Astrocyte (in vitro differentiated cells and primary cell): ENCODE data around the gene IL1RAP. TPM values are rescaled to one million over a fixed set of nuclear protein-coding genes. Genes with fewer than 3 reads are reported as not detected.

ENCODE experiments used
- DNase-seq: peaks from one replicate; pipeline ENCODE4 v3.0.0-alpha.2; 2010; ENCODE audit warnings: low read depth
- FAIRE-seq: peaks from 2 replicates; lab custom pipeline; 2011; peaks lifted over from hg19 to GRCh38; lab: Jason Lieb, UNC
- H2AFZ ChIP-seq: 2 replicates; pipeline ENCODE4 v1.6.0; 2012; ENCODE audit warnings: low read depth, low read length, inconsistent platforms
- H3K27ac ChIP-seq: 2 replicates; pipeline ENCODE4 v1.5.1; 2011; ENCODE audit warnings: low read depth, low read length, inconsistent platforms
- H3K27me3 ChIP-seq: 2 replicates; pipeline ENCODE4 v1.6.0; 2011; ENCODE audit warnings: low read length, inconsistent platforms; ENCODE audit not compliant: insufficient read depth
- H3K36me3 ChIP-seq: 2 replicates; pipeline ENCODE4 v1.5.1; 2011; ENCODE audit warnings: low read length, inconsistent platforms; ENCODE audit not compliant: insufficient read depth
- H3K4me1 ChIP-seq: 2 replicates; pipeline ENCODE4 v1.5.1; 2011; ENCODE audit warnings: low read length, inconsistent platforms; ENCODE audit not compliant: insufficient read depth
- H3K4me2 ChIP-seq: 2 replicates; pipeline ENCODE4 v1.6.0; 2012; ENCODE audit warnings: low read length, inconsistent platforms
- H3K4me3 ChIP-seq: 2 replicates; pipeline ENCODE4 v1.5.1; 2011; ENCODE audit warnings: low read depth, mild to moderate bottlenecking, low read length, inconsistent platforms; ENCODE audit not compliant: insufficient read depth
- H3K79me2 ChIP-seq: 2 replicates; pipeline ENCODE4 v1.6.0; 2012; ENCODE audit warnings: mild to moderate bottlenecking, low read length, inconsistent platforms; ENCODE audit not compliant: insufficient read depth
- H3K9ac ChIP-seq: 2 replicates; pipeline ENCODE4 v1.6.0; 2012; ENCODE audit warnings: mild to moderate bottlenecking, low read length, inconsistent platforms
- H3K9me3 ChIP-seq: 2 replicates; pipeline ENCODE4 v1.5.1; 2012; ENCODE audit warnings: low read depth, mild to moderate bottlenecking, low read length, inconsistent platforms; ENCODE audit not compliant: insufficient read depth
- H4K20me1 ChIP-seq: 2 replicates; pipeline ENCODE4 v1.6.0; 2012; ENCODE audit warnings: low read length, inconsistent platforms; ENCODE audit not compliant: insufficient read depth
- H3K27ac Mint-ChIP-seq: one replicate; pipeline ENCODE4 v1.8.0; 2021; ENCODE audit warnings: mild to moderate bottlenecking, mixed read lengths; ENCODE audit not compliant: unreplicated experiment
- H3K27me3 Mint-ChIP-seq: one replicate; pipeline ENCODE4 v1.8.0; 2021; ENCODE audit warnings: low read depth, mixed read lengths; ENCODE audit not compliant: unreplicated experiment
- H3K36me3 Mint-ChIP-seq: one replicate; pipeline ENCODE4 v1.8.0; 2021; ENCODE audit warnings: low read depth, mixed read lengths; ENCODE audit not compliant: unreplicated experiment
- H3K4me1 Mint-ChIP-seq: one replicate; pipeline ENCODE4 v1.8.0; 2021; ENCODE audit warnings: low read depth, mixed read lengths; ENCODE audit not compliant: unreplicated experiment
- H3K4me3 Mint-ChIP-seq: one replicate; pipeline ENCODE4 v1.8.0; 2021; ENCODE audit warnings: mild to moderate bottlenecking, moderate library complexity, mixed read lengths; ENCODE audit not compliant: unreplicated experiment
- H3K9me3 Mint-ChIP-seq: one replicate; pipeline ENCODE4 v1.8.0; 2021; ENCODE audit warnings: mild to moderate bottlenecking, mixed read lengths; ENCODE audit not compliant: unreplicated experiment
- EZH2 ChIP-seq: IDR thresholded peaks from 2 replicates; pipeline ENCODE4 v1.6.1; 2012; ENCODE audit warnings: mild to moderate bottlenecking, low read length, inconsistent platforms; ENCODE audit not compliant: insufficient read depth
- total RNA-seq: library from RNA; stranded (reverse); gene quantifications from 2 replicates; pipeline ENCODE4 v1.2.1, GENCODE V29; 2021
- TF ChIP-seq, protein P1 (sequence below): IDR thresholded peaks from 2 replicates; pipeline ENCODE4 v1.5.1; 2011; ENCODE audit warnings: low read depth, mild to moderate bottlenecking, inconsistent platforms, low read length, moderate library complexity; ENCODE audit not compliant: insufficient read depth

IL1RAP gene
- total RNA-seq, 1 donor from 2014 or later, result 19.4 TPM

DNA sequence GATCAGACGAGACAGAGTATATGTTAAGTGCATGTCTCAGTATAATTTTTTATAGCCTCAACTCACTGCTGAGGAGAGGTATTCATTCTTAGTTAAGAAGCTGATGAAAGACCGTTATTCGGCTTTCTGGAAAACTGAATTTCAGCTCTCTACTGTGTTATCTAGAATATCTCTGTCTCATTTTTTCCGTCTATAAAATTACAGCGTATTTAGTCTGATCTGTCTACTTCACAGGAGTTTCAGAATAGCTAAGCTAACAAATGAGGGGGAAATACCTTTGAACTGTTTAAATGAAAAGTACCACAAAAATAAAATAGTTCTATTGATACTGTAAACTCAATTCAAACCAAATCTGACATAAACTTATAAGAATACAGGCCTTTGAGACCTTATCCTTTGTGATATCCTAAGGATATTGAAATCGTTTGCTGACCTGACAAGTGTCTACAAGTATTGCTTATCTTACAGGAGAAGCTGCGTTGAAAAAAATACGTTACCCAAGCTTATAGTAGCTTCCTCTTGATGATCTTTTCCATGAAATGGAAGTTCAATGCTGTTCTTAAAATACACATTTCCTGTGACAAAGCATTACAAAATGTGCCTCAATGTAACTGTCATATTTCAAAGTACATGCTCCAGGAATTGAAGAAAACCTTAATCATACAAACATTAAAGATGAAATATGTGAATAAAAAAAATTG is 104.6 kb downstream of the IL1RAP start:
- H3K9ac ChIP-seq, result no peak overlapping the region
- no peaks in the 10 kb centered on the region for H3K4me1 Mint-ChIP-seq
- no peak overlapping the region for H3K4me2 ChIP-seq
- H3K9me3 Mint-ChIP-seq, result no peaks in the 10 kb centered on the region
- no peaks in the 10 kb centered on the region for H3K79me2 ChIP-seq
- no peak overlapping the region for H3K27ac Mint-ChIP-seq
- no peak overlapping the region for H3K27ac ChIP-seq
- H2AFZ ChIP-seq, result no peak overlapping the region
- no peak for TF ChIP-seq EZH2
- TF ChIP-seq, protein P1, sequence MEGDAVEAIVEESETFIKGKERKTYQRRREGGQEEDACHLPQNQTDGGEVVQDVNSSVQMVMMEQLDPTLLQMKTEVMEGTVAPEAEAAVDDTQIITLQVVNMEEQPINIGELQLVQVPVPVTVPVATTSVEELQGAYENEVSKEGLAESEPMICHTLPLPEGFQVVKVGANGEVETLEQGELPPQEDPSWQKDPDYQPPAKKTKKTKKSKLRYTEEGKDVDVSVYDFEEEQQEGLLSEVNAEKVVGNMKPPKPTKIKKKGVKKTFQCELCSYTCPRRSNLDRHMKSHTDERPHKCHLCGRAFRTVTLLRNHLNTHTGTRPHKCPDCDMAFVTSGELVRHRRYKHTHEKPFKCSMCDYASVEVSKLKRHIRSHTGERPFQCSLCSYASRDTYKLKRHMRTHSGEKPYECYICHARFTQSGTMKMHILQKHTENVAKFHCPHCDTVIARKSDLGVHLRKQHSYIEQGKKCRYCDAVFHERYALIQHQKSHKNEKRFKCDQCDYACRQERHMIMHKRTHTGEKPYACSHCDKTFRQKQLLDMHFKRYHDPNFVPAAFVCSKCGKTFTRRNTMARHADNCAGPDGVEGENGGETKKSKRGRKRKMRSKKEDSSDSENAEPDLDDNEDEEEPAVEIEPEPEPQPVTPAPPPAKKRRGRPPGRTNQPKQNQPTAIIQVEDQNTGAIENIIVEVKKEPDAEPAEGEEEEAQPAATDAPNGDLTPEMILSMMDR, result no peak
- H3K4me1 ChIP-seq, result no peaks in the 10 kb centered on the region
- no peaks in the 10 kb centered on the region for H4K20me1 ChIP-seq
- H3K27me3 Mint-ChIP-seq, result no peaks in the 10 kb centered on the region
- no peak overlapping the region for H3K4me3 ChIP-seq
- H3K9me3 ChIP-seq, result no peaks in the 10 kb centered on the region
- H3K4me3 Mint-ChIP-seq, result no peak overlapping the region
- no peaks in the 10 kb centered on the region for H3K36me3 Mint-ChIP-seq
- no peaks in the 10 kb centered on the region for H3K27me3 ChIP-seq
- H3K36me3 ChIP-seq, result peaks cover 3% of the 10 kb centered on the region
- FAIRE-seq, result no peak
- no peak for DNase-seq

DNA sequence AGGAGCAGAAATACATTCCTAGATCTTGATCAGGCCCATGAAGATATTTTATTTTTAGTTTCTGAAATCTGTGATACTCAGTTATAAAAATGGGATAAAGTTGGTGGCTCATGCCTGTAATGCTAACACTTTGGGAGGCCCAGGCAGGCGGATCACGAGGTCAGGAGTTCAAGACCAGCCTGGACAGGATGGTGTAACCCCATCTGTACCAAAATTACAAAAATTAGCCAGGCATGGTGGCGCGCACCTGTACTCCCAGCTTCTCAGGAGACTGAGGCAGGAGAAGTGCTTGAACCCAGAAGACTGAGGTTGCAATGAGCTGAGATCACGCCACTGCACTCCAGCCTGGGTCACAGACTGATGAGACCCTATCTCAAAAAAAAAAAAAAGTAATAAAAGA is 105.5 kb downstream of the IL1RAP start:
- H3K27ac ChIP-seq, result no peak overlapping the region
- Mint-ChIP-seq H3K27me3 (no peaks in the 10 kb centered on the region), H3K27ac (no peak overlapping the region), H3K4me3 (no peak overlapping the region), H3K36me3 (no peaks in the 10 kb centered on the region), H3K4me1 (no peaks in the 10 kb centered on the region), H3K9me3 (no peaks in the 10 kb centered on the region)
- H3K4me2 ChIP-seq, result no peak overlapping the region
- H3K9ac ChIP-seq, result no peak overlapping the region
- H3K79me2 ChIP-seq, result no peaks in the 10 kb centered on the region
- no peaks in the 10 kb centered on the region for H3K4me1 ChIP-seq
- H4K20me1 ChIP-seq, result no peaks in the 10 kb centered on the region
- H3K36me3 ChIP-seq, result peaks cover 3% of the 10 kb centered on the region
- no peak overlapping the region for H2AFZ ChIP-seq
- TF ChIP-seq EZH2, result no peak
- TF ChIP-seq, protein P1, result no peak
- FAIRE-seq (no peak), DNase-seq (no peak)
- H3K27me3 ChIP-seq, result no peaks in the 10 kb centered on the region
- H3K9me3 ChIP-seq, result no peaks in the 10 kb centered on the region
- H3K4me3 ChIP-seq, result no peak overlapping the region

DNA sequence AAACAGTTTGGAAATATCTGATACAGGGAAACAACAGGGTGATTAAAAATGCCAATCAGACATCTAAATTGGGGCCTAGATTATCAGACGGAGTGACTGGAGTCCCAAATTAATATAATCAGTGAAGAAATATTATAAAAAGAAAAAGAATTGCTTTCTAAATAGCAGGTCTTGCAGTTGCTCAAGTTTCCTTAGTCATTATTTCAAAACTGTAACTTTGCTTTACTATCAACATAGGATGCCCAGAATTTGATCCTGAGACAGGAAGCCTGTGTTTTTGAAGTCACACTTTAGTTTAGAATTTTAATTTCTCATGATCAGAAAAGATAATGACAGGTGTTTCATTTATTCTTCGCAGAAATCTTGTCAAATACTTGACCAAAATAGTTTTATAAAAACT is 105.9 kb downstream of the IL1RAP start:
- FAIRE-seq (no peak), DNase-seq (no peak)
- no peak overlapping the region for H3K4me3 ChIP-seq
- H3K36me3 ChIP-seq, result peaks cover 3% of the 10 kb centered on the region
- H3K4me1 Mint-ChIP-seq, result no peaks in the 10 kb centered on the region
- H3K27me3 ChIP-seq, result no peaks in the 10 kb centered on the region
- H3K9me3 Mint-ChIP-seq, result peaks cover 1% of the 10 kb centered on the region
- H3K36me3 Mint-ChIP-seq, result no peaks in the 10 kb centered on the region
- H3K79me2 ChIP-seq, result no peaks in the 10 kb centered on the region
- no peak overlapping the region for H3K27ac Mint-ChIP-seq
- no peaks in the 10 kb centered on the region for H3K27me3 Mint-ChIP-seq
- H3K9me3 ChIP-seq, result no peaks in the 10 kb centered on the region
- H3K4me2 ChIP-seq, result no peak overlapping the region
- H4K20me1 ChIP-seq, result no peaks in the 10 kb centered on the region
- H2AFZ ChIP-seq, result no peak overlapping the region
- no peak overlapping the region for H3K9ac ChIP-seq
- no peak overlapping the region for H3K27ac ChIP-seq
- no peak overlapping the region for H3K4me3 Mint-ChIP-seq
- no peaks in the 10 kb centered on the region for H3K4me1 ChIP-seq
- TF ChIP-seq EZH2, result no peak
- TF ChIP-seq, protein P1, result no peak
